ENCODE results near the gene OPRD1.

OPRD1 gene

DNA sequence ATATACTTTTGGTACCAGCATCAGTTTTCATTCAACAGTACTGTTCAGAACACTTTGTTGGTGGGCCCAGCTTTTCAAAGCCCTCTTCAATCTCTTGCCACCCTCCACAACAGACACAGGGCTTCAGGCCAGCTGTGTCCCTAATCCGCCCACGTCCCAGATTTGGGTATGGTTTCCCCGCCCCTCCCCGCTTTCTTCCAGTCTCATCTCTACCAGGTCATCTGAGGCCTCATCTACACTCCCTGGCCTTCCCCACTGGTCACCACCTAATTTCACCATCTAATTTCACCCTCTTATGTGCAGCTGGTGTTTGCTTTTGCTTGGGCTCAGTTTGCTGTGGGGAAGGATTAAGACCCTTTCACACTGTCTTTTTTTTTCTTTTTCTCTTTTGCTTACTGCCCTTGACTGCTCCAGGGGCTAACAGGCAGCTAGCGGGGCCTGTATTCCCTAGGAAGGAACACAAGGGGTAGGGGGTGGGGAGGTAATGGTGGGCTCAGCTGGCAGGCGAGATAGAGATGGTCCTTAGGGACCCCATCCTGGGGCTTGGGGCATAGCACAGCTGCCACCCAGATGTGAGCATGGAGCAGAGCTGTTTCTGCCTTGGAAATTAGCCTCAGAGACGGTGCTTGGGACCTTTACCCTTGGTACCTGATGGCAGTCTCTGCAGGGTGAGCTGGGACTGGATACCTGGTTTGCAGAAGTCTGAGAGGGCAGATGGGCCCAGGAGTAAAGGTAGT, 98.6 kb downstream of the OPRD1 start:
- no peak for DNase-seq (ENCODE audit: low spot score)

DNA sequence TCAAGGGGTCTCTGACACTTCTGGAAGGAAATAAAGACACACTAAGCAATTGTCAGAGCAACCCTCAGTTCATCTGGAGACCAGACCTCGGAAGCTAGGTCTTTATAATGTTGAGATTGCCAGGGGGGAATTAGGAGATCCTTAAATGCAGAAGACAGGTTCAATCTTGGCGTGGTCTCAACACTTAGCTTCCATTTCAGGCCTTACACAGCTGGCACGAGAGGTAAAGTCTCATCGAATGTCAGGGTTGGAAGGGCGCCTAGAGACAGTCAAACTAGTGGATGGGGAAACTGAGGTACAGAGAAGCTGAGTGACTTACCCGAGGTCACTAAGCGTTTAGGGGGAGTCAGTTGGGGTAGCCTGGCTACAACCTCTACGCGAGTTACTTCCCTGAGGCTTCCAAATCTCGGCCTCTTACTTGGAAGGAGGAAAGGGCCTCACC, 101.8 kb downstream of the OPRD1 start:
- DNase-seq (ENCODE audit: low spot score) = no peak

DNA sequence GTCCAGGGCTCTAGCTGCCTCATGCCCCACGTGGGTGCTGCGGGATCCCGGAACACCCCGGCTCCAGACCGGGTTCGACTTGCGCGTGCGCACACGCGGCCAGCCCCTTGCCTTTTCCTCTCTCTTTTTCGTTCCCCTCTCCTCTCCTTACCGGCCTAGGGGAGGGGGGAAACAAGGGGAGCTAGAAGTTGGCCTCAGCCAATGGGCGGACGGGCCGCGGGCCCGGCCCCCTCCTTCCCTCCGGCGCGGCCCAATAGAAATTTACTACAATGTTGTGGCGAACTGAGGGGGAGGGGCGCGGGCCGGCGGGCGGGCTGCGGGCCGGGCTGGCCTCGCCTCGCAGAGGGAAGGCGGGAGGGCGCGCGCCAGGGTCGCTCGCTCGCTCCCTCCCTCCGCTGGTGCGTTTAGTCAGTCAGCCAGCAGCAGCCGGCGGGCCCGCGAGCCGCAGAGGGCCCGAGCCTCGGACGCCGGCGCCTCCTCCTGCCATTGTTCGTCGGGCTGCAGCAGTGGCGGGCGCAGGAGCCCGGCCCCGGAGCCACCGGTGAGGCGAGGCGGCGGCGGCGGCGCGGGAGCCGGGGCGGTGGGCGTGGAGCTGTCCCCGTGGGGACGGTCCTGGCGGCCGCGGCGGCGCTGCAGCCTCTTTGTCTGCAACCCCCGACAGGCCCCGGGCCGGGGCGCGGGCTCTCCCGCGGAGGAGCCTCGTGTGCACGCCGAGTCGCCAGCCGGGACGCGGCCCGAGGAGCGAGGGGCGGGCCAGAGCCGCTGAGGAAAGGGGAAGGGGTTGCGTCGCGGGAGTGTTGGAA, 102.5 kb downstream of the OPRD1 start, which contains the start of gene EPB41:
EPB41 (plus strand) TSS at position 342 of the 803 bp plus-strand sequence. CDS start 72,869 bp downstream, outside the sequence.
- DNase-seq (ENCODE audit: low spot score) = peak; percentile 90

DNA sequence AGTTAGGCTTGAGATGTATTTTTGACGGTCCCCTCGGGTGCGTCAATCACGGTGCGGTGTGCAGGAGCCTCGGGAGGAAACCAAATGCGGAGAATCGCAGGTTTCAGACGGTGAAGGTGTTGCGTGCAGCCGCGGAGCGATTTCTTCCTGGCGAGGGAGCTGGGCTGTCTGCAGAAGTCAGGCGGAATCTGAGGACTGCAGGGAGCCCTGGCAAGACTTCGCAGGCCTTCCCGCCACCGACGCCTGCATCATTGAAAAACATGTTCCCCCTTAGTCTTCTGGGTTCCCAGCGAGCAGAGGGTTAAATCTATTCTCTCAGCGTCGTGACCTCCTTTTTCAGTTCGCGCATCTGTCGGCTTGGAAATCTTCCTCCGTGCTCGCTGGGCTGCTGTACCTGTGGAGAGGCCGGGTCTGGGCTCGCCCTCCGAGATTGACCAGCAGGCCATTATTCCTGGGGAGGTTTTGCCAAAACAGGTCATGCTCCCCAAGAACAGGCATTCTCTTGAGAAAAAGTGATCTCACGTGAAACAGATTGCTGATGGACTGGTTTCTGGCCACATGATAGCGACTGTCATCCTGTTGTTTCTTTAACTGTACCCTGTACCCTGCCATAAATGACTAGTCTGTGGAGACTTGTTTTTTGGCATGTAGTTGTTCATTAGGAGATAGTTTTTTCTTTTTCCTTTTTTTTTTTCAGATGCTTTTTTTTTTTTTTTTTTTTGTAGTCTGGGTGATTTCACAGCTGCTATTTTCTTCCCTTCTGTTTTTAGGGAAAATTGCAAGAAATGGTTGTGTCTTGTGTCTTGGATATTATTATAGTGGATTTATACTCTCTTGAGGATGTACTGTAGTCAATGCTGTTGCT, 103.3 kb downstream of the OPRD1 start:
- peak; percentile 52 for DNase-seq (ENCODE audit: low spot score)

DNA sequence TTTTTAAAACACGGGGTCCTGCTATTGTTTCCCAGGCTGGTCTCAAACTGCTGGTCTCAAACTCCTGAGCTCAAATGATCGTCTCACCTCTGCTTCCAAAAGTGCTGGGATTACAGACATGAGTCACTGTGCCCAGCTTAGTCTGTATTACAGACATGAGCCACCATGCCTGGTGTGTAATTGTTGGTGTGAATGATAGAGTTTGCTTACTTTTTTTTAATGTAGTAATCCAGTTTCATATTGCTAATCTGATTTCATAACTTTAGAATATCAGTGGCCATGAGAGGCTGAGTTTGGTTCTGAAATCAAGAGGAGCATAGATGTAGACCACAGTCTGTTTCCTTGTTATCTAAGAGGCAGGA, 105.8 kb downstream of the OPRD1 start:
- DNase-seq (ENCODE audit: low spot score) = no peak

Data from SW480 (cell line).